GM21528 (cell line): ENCODE data around the gene KSR2.

Experiments
- ATAC-seq: cut with Tn5 transposase; IDR thresholded peaks from one replicate; pipeline ENCODE4 v1.9.1; 2021; ENCODE audit warnings: mild to moderate bottlenecking, moderate library complexity; ENCODE audit not compliant: unreplicated experiment, low FRiP score

KSR2 gene

DNA sequence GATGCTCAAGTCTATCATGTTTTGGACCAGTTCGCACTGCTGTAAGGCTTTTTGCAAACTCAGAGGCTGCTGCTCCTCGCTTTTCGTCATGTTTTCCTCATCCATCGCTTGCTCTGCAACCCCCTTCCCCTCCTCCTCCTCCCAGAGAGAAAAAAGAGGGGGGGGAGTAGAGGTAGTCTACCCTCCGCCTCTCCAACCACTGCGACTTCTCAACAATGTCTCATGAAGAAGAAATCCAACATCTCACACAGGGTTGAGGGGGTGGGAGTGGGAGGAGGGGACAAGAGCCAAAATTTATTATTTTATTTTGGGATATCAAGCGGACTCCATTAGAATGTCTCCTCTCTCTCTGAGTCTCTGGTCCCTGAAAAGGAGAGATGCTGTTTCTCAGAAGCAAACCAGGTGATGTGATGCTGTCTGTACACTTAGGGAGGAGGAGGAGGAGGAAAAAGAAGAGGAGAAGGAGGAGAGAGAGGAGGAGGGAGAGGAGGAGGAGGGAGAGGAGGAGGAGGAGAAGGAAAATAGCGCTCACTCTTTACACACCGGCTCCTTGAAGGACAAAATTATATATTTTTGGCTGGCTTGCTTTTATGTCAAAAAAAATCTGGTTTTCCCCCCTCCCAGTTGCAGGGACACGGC is 520 bp downstream of the KSR2 start:
- ATAC-seq: no peak

GRCh38 chr12:117967512-117967911 is 1.3 kb downstream of the KSR2 start:
- no peak for ATAC-seq

DNA sequence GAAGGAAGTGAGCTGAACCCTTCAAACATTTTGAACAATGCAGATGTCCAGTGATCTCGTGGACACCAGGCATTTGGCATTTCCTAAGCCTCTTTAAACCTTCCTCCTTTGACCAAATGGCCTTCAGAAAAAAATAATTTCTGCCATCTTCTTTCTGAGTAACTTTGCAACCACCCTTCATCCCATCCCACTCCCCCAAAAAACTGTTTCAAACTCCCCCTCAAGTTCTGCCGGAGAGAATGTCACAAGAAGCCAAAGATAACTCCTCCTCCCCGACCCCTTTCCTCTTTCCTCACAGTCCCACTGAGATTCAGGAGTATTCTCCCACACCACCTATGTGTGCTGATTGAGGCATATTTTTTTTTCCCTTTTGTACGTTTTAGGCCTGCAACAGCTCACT is 1.7 kb downstream of the KSR2 start:
- no peak for ATAC-seq

DNA sequence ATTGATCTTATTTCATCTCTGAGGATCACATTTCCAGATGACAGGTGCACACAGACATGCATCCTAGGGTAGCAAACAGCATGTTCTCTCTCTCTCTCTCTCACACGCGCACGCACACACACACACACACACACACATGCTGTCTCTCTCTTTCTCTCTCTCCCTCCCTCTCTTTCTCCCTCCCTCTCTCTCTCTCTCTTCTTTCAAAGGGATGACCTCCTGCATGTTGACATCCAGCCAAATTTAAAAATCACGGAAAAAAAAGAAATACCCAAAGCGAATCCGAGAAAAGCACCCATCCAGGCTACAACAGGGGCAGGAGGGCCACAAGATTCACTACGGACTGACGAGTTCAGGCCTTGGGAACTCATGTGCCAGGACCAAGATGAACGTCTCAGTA is 2.3 kb downstream of the KSR2 start:
- no peak for ATAC-seq

GRCh38 chr12:117963836-117964235 is 5.0 kb downstream of the KSR2 start:
- ATAC-seq: no peak

DNA sequence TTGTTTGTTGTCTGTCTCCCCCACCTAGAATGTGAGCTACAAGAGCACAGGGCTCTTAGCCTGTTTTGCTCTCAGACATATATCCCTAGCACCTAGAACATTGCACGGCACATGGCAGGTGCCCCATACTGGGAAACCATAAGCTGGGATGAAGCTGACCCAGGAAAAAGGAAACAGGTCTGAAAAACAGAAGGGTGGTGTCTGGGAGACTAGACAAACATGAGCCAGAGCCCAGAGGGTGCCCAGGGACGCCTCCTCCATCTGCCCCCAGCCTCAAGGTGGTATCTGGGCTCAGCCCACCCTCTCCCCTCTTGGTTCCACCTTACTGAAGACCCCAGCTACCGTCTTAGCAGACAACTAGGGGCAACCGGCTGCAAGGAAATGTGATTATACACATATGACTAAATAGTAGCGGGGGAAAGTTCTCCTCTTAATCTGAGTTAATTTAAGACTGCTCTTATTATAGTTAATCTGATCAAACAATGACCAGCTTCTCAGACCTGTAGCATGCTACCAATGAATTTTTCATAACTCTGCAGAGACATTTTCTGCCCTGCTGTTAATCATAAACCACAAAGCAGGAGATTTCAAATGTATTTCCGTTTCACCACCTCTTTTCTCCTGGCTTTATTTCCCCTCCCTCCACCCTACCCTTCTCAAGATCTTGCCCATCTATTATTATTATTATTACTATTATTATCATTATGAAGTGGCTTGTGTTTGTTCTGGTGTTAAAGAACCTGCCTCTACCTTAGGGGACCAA is 31.9 kb downstream of the KSR2 start:
- no peak for ATAC-seq

GRCh38 chr12:117933545-117933944 is 35.2 kb downstream of the KSR2 start:
- no peak for ATAC-seq

- ATAC-seq: no peak
These were observed 42.3 kb downstream of the KSR2 start for GRCh38 chr12:117926391-117926899.

DNA sequence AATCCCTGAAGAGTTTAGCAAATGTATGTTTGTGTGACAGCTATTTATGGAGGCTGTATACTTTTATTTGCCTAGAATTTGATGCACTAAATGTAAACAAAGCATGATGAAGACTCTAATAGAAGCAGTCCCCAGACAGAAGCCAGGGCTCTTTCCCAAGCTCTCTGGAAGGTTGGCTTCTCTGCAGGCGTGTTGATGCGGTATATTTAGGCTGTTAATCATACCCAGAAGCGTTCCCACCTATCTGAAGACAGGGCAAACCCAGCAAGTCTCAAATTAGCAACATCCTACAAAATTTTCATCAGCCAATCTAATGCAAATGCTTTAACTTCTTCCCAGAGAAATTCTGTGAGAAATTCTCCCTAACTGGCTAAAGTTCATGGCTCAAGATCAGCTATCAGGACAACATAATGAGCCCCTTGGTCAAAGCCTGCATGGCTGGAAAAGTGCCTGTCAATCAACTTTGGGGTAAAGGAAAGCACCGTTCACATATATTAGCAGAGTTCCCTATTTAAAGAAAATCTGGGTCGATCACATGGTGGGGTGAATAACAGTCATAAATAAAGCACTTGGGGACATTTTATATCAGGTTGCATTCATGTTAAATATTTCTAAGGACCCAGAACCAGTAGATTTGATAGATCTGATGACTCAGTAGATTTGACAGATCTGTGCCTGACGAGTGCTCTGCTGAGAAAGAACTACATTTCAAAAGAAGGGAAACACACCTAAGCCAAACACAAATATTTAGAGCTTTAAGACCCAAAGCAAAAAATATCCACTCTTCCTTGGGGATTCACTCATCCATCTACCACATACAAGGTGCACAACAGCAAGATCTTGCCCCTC is 46.6 kb downstream of the KSR2 start:
- no peak for ATAC-seq

DNA sequence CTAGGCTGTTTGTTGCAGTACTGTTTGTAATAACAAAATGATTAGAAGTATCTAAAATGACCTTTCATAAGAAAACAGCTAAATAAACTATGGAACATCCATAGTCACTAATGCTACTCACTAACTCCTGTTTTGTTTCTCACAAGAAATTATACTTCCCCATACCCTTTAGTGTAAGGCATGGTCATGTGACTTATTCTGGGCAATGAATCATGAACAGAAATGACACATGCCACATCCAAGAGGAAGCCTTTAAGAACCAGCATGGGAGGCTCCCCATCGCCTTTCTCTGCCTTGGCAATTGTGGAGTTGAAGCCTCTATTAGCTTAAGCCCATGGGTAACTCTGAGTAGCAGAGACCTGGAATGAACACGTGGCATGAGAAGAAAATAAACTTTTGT is 49.3 kb downstream of the KSR2 start:
- no peak for ATAC-seq

- no peak for ATAC-seq
These were observed 54.1 kb downstream of the KSR2 start for GRCh38 chr12:117914686-117915085.

GRCh38 chr12:117912756-117913155 is 56.0 kb downstream of the KSR2 start:
- no peak for ATAC-seq

- ATAC-seq: no peak
These were observed 60.4 kb downstream of the KSR2 start for GRCh38 chr12:117908411-117908810.

GRCh38 chr12:117907108-117907689 is 61.6 kb downstream of the KSR2 start:
- ATAC-seq: no peak

- no peak for ATAC-seq
These were observed 64.7 kb downstream of the KSR2 start for GRCh38 chr12:117904051-117904450.

- ATAC-seq: no peak
These were observed 65.5 kb downstream of the KSR2 start for GRCh38 chr12:117903110-117903840.

- no peak for ATAC-seq
These were observed 67.2 kb downstream of the KSR2 start for GRCh38 chr12:117901631-117902030.

DNA sequence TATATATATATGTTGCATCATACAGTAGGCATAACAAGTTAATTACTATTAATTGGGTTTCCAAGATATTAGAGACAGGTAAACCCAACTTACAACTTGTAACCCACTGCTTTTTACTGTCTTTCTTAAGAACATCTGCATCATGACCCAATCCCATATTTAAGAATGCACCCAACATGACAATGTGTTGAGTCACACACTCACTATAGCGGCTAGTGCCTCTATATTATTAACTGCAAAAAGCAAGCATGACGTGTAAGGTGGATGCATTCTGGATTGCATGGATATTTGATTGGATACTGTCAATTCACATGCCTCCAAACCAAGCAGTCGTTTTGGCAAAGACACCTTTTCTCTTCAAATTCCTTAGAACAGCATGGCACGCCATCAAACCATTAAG is 68.2 kb downstream of the KSR2 start:
- no peak for ATAC-seq

DNA sequence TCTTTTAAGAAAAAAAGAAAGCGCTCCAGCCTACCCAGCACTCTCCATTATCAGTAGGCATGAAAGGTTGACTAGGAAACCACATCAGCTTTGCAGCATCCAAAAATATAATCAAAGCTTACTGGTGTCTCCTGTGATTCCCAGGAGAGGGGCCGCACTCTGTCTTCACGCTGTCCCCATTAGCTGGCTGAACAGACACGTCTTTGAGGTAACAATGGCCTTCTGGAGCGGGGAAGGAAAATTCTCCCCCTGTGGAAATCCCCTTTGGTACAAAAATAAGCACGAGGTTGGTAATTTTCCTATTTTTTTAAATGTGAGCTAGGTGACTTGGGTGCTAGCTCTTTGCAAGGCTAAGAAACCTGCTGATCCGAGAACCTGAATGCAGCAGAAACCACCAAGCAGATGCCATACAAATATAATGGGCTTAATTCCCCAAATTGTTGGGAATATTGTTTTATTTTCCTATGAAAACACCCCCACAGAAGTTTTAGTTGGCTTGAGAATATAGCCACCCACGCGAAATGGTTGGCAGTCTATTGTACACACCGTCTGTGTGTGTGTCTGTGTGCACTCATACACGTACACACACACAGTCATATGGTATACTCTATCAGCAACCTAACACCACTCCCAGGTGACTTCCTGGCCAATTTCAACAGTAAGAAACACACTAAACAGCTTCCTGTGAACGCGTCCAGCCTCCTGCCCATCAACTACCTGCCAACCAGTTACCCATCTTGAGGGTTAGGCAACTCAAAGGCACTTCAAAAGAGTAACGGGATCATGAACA is 71.2 kb downstream of the KSR2 start:
- ATAC-seq: no peak
